Measurements from ENCODE around the gene HS6ST3.

The HS6ST3 gene

DNA sequence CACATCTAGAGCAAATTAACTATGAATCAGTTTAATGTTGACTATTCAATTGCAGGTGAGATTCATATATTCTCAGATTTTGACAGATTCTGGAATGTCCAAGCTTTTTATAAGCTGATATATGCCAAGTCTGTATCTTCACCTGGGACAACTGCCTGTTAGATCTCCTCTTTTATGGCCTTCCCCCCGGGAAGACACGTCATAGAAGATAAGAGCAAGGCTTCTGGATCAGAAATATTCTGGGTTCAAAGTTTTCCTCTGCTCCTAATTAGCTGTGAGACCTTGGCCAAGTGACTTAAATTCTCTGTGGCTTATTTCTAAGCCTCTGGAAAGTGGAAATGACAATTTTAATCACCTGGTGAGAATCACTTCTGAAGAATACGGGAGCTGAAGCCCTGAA lies 716.8 kb downstream of the HS6ST3 start:
- no peak for DNase-seq

DNA sequence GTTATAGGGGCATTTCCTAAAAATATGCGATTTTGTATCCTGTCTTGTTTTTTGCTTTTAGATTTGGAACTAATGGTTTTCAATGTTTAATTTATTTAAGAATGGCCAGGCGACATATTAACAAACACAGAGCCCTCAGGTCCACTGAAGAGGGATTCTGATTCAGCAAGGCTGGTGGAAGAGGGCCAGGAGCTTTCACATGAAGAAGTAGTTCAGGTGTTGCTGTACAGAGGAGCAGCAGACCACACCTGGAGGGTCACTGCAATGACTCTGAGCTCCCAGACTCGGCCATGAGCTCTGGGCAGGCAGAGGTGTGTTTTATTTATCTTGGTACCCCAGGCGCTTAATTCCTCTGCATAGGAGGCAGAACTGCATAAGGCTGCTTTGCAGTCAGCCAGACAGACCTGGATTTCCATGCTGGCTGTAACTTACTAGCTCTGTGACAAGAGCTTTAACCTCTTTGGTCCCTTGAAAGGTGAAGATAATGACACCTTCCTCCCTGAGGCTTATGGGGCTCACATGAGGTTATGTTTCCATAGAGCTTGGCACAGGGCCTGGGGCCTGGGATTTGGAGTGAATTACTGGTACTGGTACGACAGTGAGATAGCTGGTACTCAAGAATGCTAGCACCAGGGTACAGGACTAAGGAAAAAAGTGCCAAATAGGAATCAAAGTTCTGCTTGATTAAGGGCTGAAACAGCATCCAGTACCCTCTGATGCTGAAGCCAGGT lies 719.6 kb downstream of the HS6ST3 start:
- DNase-seq, result no peak

DNA sequence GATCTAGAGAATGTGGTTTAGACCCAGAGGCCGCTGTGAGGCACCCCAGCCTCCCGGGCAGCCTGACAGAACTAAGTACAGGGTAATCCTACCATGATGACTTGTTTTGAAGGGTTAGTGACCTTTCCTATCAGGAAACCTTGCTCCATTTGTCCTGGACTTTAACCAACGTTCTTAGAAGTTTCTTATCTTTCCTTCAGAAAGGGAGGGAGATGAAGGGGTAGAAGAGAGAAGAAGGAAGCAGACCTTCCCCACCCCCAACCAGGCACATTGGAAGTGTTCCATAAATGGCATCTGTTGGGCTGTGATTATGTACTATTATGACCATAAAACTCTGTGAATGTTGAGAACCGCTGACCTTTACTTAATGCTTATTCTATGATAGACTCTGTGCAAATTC lies 720.2 kb downstream of the HS6ST3 start:
- no peak for DNase-seq

DNA sequence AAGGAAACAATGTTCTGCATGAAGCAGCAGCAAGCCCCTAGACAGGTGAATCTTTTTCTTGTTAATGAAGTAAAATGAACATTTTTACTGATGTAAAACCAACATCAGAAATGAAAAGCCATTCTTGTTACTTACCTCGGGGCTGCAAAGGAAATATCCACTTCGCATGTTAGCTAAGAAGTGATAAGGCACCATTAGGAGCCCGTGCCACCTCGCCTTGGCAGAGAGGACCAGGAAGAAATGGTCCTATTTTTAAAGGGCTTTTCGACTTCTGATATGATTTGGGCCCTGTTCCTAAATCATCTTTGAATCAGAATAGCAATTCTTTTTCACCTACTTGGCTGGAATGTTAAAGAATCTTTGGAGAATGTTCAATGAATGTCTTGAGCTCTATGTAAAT lies 721.1 kb downstream of the HS6ST3 start:
- no peak for DNase-seq

DNA sequence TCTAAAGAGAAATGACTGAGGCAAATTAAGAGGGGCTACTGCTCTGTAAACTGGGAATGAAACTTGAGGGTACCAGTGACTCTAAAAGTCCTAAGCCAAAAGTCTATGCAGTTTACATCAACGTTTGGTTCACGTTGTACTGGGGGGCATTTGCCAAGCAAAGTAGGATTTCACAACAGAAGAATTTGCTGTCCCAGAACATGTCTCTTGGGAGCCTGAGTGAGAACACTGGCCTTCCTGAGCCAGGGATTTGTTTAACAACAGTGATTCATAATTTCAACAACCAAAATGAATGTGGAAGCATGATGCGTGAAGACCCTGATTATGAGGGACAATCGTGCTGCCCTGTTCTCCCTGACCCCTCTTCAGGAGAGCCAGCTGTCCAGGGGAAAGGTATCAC lies 726.4 kb downstream of the HS6ST3 start:
- DNase-seq, result no peak

DNA sequence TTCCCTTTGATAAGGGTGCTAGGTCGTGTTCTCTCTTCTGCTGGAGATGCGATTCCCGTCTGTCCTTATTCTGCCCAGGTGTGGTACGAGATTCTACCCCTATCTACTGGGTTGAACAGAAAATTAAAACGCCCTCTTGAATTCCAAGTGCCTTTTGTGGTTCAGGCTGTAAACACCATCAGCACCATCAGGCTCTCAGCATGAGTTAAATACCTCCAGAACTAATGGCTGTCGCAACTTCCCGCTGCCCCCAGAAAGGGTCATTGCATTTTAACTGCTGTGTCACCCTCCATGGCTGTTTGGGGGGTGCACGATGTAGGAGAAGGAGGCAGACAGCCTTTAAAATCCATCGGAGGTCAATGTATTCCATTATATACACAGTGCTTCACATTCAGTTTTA lies 727.0 kb downstream of the HS6ST3 start:
- DNase-seq, result no peak

DNA sequence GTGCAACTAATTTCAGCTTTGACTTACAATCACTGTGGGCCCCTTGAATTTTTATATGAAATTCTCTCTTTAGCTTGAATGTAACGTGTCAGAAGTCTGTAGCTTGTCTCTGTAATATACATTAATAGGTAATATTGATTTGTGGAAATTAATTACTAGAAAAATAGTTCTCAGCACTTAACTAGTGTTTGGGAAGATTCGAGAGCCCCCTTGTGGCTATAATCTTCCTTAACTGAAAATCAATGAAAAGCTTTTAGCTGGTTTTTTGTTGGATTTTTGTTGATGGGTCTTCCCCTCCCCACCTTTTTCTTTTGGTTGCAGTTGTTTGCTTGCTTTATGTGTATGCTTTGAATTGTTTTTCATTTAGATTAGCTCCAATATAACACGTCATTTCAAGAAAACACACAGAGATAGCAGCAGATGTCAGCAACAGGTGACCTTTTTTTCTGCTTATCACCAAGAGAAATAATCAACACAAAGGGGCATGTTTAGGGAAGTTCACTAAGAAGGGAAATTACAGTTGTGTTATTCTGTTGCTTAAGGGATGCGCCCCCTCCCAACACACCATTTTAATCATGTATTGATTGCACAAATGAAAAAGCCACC lies 727.5 kb downstream of the HS6ST3 start:
- no peak for DNase-seq

DNA sequence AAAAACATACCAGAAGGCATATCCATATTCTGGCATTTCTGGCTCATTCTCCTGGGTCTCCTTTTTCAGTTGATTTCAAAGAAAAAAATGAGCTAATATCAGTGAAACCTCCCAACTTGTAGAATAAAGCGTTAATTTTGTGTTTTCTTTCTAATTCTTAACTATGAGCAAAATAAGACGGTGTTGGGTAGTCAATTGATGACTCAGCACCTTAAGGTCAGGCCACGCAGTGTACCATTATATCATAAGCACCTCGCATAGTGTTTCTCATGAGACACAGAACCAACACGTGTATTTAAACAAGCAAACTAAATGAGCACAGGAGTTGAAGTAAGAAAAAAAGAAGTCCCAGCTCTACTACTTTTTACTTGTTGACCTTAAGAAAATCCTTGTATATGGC lies 729.5 kb downstream of the HS6ST3 start:
- DNase-seq, result no peak

DNA sequence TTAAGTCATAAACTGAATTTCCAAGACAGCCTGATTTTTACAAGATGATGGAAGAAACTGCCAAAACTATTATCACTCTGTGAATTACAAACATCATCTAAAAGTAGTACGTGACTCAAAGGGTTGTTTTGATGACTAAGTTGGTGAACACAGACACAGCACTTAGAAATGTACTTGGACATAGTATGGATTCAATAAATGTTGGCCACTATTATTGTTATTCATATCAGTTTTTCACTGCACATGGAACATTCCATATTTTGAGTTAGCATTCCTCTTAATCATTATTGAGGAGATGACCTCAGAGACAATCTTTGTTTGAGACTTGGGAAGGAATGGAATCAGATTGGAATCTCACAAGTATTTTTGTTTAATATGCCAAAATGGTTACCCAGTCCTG lies 731.5 kb downstream of the HS6ST3 start:
- no peak for DNase-seq

DNA sequence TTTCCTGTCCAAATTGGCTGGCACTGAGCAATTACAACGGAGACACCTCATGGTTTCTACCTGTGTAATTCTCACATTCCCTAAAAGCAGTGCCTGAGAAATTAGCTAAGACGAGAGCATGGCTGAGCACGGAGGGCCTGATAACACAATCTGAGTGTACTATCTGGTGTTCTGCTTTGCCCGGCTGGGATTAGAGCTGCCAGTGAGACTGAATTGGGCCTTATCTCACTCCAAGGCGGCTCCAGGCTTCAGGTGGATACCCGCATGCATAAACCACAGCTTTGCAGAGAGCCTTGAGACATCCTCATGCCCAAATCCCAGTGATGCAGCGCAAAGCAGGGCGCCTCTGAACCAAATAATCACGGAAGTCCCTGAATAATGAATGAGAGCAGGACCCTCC lies 732.1 kb downstream of the HS6ST3 start:
- DNase-seq, result no peak

DNA sequence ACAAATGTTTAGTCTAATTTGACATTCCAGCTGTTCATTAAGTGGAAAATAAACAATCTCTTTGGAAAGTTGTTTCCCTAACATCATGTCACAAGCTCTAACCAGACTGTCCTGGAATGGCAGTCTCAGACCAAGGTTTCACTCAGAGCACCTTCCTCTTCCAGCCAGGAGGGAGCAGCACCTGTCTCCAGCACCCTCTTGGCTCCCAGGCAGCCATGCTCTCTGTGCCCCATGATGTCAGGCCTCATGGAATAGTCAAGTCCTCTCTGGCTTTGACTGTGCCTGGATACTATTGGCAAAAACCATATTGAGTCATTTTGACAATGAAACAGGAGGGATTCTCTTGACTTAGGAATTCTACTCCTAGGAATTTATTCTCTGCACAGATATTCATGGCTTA lies 733.0 kb downstream of the HS6ST3 start:
- DNase-seq, result no peak

DNA sequence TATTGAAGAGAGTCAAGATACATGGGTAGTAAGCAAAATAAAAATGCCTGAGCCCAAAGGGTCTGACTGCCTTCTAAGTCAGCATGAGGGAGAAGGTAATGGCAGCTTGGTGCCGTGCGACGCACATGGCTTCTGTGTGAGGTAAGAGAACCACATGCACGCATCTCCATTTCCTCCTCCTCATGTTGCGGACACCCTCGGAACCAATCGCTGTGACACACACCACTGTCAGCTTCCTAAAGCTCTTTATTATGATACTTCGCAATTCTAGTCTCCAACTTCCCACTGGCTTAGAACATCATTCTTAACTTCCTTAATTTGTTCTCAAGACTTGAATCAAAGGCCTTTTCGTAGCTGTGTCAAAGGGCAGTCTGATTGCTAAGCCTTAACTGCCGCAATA lies 734.2 kb downstream of the HS6ST3 start:
- no peak for DNase-seq

DNA sequence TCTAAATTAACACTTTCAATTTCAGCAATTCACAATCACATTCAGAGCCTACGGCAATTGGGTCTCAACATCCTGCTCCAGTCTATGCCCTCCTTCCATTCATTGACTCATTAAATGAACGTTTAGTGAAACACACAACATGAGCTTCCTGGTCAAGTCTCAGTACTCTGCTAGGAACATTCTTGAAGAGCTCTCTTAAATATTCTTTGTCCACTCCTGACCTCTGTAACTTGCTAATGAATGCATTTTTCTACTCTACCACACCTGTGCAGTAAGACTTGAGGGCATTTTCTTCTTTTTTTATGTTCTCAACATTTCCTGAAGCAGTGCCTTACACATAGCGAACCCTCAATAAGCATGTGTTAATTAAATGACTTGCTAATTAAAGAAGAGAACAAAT lies 735.7 kb downstream of the HS6ST3 start:
- DNase-seq, result no peak

DNA sequence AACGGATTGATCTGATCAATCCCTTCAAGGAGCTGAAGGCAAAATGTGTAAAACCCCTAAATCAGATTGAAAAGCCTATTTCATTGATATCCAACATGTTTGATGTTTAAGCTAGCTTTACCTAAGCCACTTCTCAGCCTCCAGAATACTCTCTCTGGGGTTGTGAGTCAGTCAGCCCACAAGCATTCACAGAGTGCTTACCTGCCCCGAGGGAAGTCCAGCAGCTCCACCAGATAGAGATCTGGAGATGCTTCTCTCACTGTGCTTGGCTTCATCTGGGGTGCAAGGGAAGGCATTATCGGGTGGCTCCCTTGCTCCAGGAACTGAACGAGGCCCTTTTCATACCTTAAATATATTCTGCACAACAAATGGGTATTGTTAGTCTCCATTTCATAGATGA lies 744.7 kb downstream of the HS6ST3 start:
- DNase-seq, result no peak

DNA sequence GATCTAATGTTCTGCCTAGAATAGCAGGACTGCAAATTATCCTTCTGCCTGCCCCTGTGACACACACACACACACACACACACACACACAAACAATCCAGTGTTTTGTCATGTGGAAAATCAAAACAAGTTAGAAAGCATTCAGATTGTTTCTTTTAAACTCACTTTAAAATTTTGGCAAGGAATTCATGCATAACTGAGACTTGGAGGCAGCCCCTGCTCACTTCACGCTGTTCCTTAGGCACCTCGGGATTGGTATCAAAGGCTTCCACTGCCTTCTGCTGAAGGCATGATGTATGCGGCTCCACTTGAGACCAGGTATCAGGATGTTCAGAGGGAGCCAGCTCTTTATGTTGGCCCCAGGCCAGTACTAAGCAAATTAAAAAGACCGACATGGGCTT lies 745.6 kb downstream of the HS6ST3 start:
- DNase-seq, result no peak

DNA sequence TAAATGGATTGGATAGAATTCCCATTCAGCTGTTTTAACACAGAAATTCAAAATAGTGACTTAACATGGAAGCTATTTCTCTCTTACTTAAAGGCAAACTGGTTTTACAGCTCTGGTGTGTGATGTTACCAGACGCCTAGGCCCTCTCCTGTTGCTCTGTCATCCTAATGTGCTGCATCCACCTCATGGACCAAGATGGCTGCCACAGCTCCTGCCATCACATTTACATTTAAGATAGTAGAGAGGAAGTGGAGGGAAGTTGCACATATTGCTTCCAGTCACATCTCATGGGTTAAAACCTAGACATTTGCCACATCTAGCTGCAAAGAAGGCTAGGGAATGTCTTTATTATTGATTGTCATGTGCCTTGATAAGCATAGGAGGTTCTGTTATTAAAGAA lies 746.8 kb downstream of the HS6ST3 start:
- no peak for DNase-seq

DNA sequence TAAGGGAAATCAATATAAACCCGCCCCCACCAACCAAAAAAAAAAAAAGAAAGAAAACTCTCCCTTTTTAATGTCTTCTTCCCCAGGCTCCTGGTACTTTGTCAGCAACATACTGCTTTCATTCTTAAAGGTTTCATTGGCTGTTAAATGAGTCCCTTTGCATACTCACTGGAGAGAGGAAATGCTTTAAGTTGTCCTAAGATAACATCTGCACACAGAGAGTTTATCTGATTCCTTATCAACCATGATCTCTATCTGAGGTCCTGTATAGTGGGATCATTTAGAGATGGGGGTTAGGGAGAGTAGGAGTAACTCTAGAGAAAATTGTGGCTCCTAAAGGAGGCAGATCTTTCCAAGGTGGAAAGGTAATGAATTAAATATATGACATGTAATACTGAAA lies 747.9 kb downstream of the HS6ST3 start:
- DNase-seq, result no peak

DNA sequence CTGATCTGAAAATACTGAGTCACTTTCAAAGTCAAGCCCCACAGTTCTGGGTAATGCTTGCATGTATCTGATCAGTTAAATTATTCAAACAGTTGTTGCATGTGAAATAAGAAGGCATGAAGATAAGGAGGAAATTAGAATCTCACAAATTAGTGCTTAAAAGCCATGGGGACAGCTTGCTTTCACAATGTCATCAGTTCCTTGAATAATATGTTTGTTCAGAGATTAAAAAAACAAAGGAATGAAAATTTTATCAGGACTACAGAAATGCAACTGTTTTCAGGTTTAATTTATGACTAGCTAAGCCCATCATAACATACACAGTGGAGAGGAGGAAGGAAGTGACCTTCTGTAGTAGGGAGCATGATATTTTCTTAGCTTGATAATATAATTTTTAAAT lies 754.3 kb downstream of the HS6ST3 start:
- DNase-seq, result no peak

DNA sequence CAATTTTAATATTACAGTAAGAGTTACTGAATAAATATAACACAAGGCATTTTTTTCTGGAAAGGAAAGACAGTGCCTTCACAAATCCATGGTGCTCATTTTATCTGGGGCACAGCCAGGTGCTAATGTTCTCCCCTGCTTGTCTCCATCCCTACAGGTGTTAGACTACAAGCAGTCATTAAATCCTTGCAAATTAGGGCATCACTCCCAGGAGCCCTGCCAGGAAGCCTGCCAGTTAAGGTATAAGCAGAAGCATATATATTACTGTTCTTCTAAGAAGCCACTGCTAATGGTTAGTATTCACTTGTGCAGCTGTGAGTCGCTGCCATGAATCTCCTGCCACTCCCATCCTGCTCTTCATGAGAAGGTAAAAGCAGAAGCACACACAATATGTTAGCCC lies 754.7 kb downstream of the HS6ST3 start:
- no peak for DNase-seq

DNA sequence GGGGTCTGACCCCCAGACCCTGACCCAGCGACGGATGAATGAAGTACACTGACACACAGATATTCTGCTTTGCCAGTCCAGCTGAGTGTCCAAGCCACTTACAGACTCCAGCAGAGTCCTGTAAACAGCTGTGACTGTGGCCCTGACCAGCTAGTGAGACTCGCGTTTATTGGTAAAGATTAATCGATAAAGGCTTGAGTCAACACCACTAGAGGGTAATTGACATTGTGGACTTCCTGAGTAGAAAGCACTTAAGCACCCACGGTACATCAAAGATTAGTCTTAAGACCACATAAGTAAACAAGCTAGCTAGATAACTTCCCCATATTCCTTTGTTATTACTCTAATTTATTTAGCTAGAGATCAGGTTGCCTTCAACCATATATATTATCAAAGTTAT lies 758.4 kb downstream of the HS6ST3 start:
- DNase-seq, result no peak

DNA sequence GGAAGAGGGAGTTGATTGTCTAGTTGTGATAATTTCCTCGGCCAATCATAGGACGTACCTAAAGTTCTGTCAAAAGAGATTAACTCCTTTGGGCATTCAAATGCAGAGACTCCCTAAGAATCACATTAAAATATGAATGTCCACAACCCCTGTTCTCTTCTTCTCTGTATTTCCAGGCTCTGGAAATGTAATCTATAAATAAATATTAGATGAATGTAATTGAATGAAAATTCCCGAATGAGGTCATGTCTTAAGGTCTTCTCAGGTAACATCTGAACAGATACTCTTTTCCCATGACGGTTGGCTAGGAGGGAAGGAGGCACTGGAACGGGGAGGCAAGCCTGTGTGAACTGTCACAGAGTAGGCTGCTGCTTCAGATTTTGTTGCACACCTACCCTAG lies 759.2 kb downstream of the HS6ST3 start:
- no peak for DNase-seq

DNA sequence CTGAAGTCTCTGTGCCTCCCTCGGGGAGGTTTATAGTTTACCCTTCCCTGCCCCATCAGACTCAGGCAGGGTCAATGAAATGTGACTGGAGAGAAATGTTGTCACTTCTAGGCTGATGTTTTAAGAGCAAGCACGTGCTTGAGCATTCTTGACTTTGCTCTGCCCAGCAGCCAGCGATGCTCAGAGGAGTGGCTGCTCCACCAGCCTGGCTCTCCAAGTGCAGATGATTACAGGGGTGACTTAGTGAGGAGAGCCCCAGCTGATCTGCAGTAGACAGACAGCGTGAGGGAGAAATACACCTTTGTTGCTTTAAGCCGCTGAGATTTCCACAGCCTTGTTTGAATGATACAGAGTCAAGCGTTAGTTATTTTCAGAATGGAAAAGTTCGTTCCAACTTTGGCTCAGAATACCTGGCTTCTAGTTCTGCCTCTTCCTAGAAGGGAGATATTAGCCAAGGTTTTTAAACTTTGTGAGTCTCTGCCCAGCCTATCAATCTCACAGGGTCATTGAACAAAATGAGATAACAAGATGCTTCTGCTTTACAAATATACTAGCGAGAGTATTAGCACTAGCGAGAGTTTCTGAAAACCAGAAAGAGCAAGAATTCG lies 760.7 kb downstream of the HS6ST3 start:
- DNase-seq, result no peak

DNA sequence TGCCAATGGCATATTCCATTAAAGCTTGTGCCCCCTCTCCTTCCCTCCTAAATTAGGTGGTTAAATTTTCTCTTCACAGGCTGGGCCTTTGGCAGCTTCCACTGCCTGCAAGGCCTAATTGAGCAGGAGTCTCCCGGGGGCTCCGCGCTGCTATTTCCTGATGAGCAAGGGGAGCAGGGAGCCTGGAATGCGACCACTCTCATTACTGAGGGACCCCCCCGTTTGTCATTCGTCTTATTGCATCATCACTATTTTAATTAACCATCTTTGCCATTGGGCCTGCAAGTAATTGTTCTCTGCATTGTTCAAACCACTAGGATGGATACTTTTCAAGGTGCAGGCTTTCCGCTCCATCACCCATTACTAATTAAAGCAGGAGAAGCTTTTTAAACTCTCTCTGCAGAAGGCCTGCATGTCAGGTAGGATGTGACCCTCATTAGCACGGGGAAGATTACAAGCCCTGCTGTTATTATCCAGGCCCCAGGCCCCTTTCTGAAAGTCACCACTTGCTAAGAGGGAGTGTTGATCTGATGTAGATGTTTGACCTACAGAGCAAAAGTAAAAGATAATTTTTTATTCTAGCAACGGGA lies 762.0 kb downstream of the HS6ST3 start:
- DNase-seq, result no peak

DNA sequence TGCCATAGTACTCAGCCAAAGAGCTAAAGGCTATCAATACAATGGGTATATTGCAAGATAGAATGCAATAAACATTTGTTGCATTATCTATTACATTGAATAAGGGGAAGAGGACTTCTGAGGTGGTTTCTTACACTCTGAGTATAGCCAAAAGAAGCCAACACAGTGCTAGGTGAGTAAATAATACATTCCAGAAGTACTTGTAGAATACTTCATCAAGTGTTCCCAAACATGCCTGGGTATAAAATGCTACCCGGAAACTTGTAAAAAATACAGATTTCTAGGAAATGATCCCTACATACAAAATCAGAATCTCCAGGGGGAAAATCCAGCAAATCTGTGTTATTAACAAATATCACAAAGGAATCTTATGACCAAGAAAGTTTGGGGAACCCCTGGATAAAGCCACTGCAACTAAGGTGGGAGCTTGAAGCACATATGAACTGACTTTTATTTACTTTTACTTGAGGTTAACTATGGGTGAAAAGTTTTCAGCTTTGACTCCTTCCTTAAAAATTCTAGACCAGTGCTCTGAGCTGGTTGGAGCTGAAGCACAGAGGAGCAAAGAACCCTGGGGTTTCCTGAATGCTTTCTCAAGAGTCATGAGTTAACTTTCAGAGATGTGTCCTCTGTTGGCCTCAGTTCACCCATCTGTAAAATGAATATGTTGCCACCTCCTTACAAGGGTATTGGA lies 768.4 kb downstream of the HS6ST3 start:
- DNase-seq, result no peak

All from stimulated activated CD4-positive, alpha-beta T cell treated with anti-CD3 and anti-CD28 coated beads, Interleukin-4, amount 100 ng/mL, for 24 hours (primary cell).